Adrenal gland (tissue), 12 donors: Measurements from ENCODE around the gene GNLY. TPM values are rescaled to one million over a fixed set of nuclear protein-coding genes. Genes with fewer than 3 reads are reported as not detected.

Experiments
- DNase-seq, 7 donors: peaks; one replicate each; pipeline ENCODE4 v3.0.0-alpha.2; 2019 to 2020
- H3K27ac ChIP-seq, 5 donors: fragments of 200-600 bp; sonication (generic) in 4 of 5; 1 replicate in 3 of 5; 2 replicates in 2 of 5; pipeline versions ENCODE4 v1.5.1 to v1.8.0; 2016 to 2020; ENCODE audit warnings: mild to moderate bottlenecking in 1 of 5
- H3K27me3 ChIP-seq: fragments of 200-600 bp; 2 replicates; pipeline ENCODE4 v1.8.0; 2021
- H3K36me3 ChIP-seq, 2 donors: fragments of 200-600 bp; replicated peaks in 1 of 2; 1 replicate in 1 of 2; 2 replicates in 1 of 2; pipeline versions ENCODE4 v1.5.1 to v1.8.0; 2018 to 2022
- H3K4me1 ChIP-seq, 2 donors: fragments of 200-600 bp; replicated peaks in 1 of 2; 1 replicate in 1 of 2; 2 replicates in 1 of 2; pipeline versions ENCODE4 v1.5.1 to v1.8.0; 2018 to 2021
- H3K4me3 ChIP-seq, 4 donors: fragments of 200-600 bp; sonication (generic) in 3 of 4; one replicate each; pipeline ENCODE4 v1.5.1; 2016 to 2018
- H3K9me3 ChIP-seq, 3 donors: fragments of 200-600 bp; sonication (generic) in 1 of 3; replicated peaks in 1 of 3; 1 replicate in 2 of 3; 2 replicates in 1 of 3; pipeline versions ENCODE4 v1.5.1 to v1.8.0; 2016 to 2021
- POLR2A ChIP-seq, 2 donors: fragments of 450-650 bp; IDR thresholded peaks; one replicate each; pipeline ENCODE4 v1.6.1; 2017; ENCODE audit warnings: antibody characterized with exemption in 2 of 2, mild to moderate bottlenecking in 2 of 2, moderate library complexity in 1 of 2
- WGBS, 4 donors: extraction: QIAGEN DNeasy Blood & Tissue Kit in 2 of 4; methylation state at CpG; one replicate each; pipeline versions ENCODE4 v1.1.5 to v1.1.7; 2013 to 2017; 5-methylcytosine and 5-hydroxymethylcytosine counted together
- intact Hi-C, 2 donors: fragments of 100-400 bp; cut with DNase I; formaldehyde crosslinking; loops; one replicate each; pipeline versions ENCODE4 v1.14.1 to v1.15.0; 2022 to 2023
- polyA plus RNA-seq, 3 donors: library from polyadenylated mRNA; stranded (reverse); fragments of 200-250 nt in 2 of 3; fragments of 350-450 nt in 1 of 3; fragmentation: Illumina TruSeq in 1 of 3; extraction: RNeasy Lipid Tissue Mini Kit (QIAGEN cat#74804) in 1 of 3; gene quantifications; one replicate each; pipeline ENCODE4 v1.2.3, GENCODE V29; 2013 to 2014
- small RNA-seq, 2 donors: library from RNA; depleted of rRNA; stranded (forward); fragments of <200 nt; gene quantifications; one replicate each; pipeline ENCODE3, GENCODE V24; 2016
- total RNA-seq, 9 donors: library from RNA; depleted of rRNA in 4 of 9; stranded (reverse); fragments of >200 nt in 4 of 9; fragments of 120-200 nt in 1 of 9; fragmentation: NEBNext Ultra II Directional in 1 of 9; extraction: Animal tissue kit (Norgen Biotek cat#: 25700) in 1 of 9; gene quantifications; one replicate each; pipeline versions ENCODE4 v1.1.0 to v1.2.4, GENCODE V29; 2013 to 2023
- TF ChIP-seq, protein P1 (sequence below), 6 experiments: fragments of 450-650 bp in 4 of 6; fragments of 200-600 bp in 2 of 6; sonication (generic) in 1 of 6; IDR thresholded peaks; 1 replicate in 5 of 6; 2 replicates in 1 of 6; pipeline versions ENCODE4 v1.5.1 to v1.8.0; 2016 to 2021; ENCODE audit warnings: antibody characterized with exemption in 6 of 6, mild to moderate bottlenecking in 2 of 6, moderate library complexity in 1 of 6
- donor health status: healthy with polysubstance abuse.
- donor health status: Bipolar disorder and iron deficiency.
- donor health status: DM: yes; HTN: yes; CAD: no.
- donor health status: DM: no; HTN: no; CAD: no.
- donor health status: DM: no; HTN: no; CAD: no.
- donor health status: DM: yes; HTN: yes; CAD: no.

GNLY gene
- total and polyA plus RNA-seq, 12 donors: 0.28 to 6.7 (median 1.3) TPM; not detected in 1

DNA sequence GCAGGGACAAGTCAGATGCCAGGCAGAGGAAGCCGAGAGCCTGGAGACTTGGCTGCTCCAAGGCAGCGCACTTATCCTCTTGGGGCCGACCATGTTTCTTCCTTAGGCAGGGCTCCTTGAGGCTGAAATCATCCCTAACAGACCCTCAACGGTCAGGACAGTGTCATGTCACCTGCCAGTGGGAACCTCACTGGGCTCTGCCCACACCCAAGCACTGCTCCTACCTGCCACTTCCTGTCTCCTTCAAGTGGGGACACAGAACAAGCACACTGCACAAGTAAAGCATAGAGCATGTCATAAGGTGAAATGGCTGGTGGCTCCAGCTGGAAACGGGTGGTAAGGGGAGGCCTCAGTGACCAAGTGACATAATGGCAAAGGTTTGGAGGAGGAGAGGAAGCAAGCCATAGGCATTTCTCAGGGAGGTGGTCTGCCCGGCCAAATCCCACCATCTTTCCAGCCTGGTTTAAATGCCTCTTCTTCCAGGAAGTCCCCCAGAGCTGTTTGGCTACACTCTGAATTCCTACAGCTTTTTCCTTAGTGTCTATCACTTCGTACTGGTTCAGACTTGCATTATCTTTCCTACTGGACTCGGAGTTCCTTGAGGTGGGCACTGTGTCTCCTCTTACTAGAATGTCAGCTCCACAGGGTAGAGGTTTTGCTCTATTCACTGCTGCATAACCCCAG is 52.3 kb downstream of the GNLY start:
- H3K36me3 ChIP-seq: no peaks in the 10 kb centered on the region
- H3K27me3 ChIP-seq: no peaks in the 10 kb centered on the region
- DNase-seq: no peak
- intact Hi-C loops: loop anchor here (5.0 kb wide), 2 partner anchors 51 to 66 kb away; no protein-coding TSS in a partner anchor
- H3K9me3 ChIP-seq: no peaks in the 10 kb centered on the region
- TF ChIP-seq, protein P1, sequence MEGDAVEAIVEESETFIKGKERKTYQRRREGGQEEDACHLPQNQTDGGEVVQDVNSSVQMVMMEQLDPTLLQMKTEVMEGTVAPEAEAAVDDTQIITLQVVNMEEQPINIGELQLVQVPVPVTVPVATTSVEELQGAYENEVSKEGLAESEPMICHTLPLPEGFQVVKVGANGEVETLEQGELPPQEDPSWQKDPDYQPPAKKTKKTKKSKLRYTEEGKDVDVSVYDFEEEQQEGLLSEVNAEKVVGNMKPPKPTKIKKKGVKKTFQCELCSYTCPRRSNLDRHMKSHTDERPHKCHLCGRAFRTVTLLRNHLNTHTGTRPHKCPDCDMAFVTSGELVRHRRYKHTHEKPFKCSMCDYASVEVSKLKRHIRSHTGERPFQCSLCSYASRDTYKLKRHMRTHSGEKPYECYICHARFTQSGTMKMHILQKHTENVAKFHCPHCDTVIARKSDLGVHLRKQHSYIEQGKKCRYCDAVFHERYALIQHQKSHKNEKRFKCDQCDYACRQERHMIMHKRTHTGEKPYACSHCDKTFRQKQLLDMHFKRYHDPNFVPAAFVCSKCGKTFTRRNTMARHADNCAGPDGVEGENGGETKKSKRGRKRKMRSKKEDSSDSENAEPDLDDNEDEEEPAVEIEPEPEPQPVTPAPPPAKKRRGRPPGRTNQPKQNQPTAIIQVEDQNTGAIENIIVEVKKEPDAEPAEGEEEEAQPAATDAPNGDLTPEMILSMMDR (IDR thresholded peaks at IDR 0.05): no peak
- no peak for TF ChIP-seq POLR2A (IDR thresholded peaks at IDR 0.05)
- peak overlapping the region in 1 of 5 donors; percentile 1 for H3K27ac ChIP-seq
- 74 to 78% (median 77%) methylated on average over 4 to 8 of the region's 8 CpGs for WGBS, 4 donors
- H3K4me3 ChIP-seq: no peak overlapping the region
- peaks cover 26 to 47% of the 10 kb centered on the region in 2 donors for H3K4me1 ChIP-seq

DNA sequence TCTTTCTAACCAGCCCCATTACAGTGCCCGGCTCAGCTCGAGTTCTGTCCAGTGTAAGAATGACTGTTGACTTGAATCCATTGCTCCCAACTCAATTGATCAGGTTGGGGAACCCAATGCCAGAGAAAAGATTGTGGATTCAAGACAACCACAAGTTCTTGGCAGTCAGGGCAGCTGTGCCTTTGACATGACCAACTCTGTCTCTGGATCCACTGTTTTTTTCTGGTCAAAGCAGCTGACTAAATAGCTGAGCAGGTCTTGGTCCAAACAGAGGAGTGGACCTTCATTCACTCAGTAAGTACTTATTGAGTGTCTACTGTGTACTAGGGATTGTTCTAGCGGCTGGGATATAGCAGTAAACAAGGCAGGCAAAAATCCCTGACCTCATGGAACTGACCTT is 53.3 kb downstream of the GNLY start:
- intact Hi-C loops: loop anchor here (5.0 kb wide), 2 partner anchors 50 to 65 kb away; no protein-coding TSS in a partner anchor
- DNase-seq: no peak
- TF ChIP-seq, protein P1 (IDR thresholded peaks at IDR 0.05): no peak
- no peak for TF ChIP-seq POLR2A (IDR thresholded peaks at IDR 0.05)
- Histone ChIP-seq H3K27ac (no peak overlapping the region), H3K4me1 (peaks cover 21 to 40% of the 10 kb centered on the region in 2 donors), H3K4me3 (no peak overlapping the region), H3K9me3 (no peaks in the 10 kb centered on the region), H3K36me3 (no peaks in the 10 kb centered on the region), H3K27me3 (no peaks in the 10 kb centered on the region)
- WGBS, 4 donors: 81 to 87% (median 82%) methylated on average over 3 of the region's 3 CpGs

DNA sequence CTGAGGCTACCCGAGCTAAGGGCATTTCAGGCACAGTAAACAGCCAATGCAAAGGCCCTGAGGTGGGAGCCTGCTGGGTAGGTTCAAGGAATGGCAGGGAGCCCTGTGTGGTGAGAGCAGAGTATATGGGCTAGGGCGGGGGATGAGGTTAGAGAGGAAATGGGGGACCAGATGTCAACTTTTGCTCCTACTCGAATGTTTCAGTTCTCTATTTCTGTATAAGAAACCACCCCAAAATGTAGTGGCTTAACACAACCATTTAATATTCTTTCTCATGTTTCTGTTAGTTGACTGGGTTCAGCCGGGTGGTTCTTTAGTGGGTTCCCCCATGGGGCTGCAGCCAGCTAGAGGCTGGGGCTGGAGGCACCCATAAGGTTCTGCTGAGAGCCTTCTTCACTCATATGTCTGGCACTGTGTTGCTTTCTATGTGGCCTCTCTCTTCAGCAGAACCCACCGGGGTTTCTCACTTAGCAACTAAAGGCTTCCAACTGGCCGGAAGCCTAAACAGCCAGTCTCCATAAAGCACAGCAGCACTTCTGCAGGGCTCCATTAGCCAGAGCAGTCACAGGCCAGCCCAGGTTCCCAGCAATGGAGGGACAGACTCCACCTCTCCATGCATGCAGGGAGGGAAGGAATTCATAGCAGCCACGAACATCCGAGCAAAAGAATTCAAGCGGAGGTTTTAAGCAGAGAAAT is 54.0 kb downstream of the GNLY start:
- Histone ChIP-seq H3K4me3 (no peak overlapping the region), H3K9me3 (no peaks in the 10 kb centered on the region), H3K4me1 (peaks cover 15 to 37% of the 10 kb centered on the region in 2 donors), H3K36me3 (no peaks in the 10 kb centered on the region), H3K27ac (peak overlapping the region in 1 of 5 donors; percentile 33), H3K27me3 (no peaks in the 10 kb centered on the region)
- intact Hi-C loops: loop anchor here (2.0 to 5.0 kb wide), 3 partner anchors 19 to 64 kb away; no protein-coding TSS in a partner anchor
- TF ChIP-seq POLR2A (IDR thresholded peaks at IDR 0.05): no peak
- TF ChIP-seq, protein P1 (IDR thresholded peaks at IDR 0.05): no peak
- DNase-seq: no peak
- WGBS, 4 donors: 74 to 84% (median 81%) methylated on average over 9 of the region's 9 CpGs

Small RNA genes within 50 kb of the gene (small RNA-seq; reads per million reads assigned to genes)
- gene RNU1-38P: 0 reads per million in 2 donors

Other genes starting within 250 kb of the GNLY start
- gene MAT2A, start 155.2 kb upstream of the GNLY start, total RNA-seq: 100 to 1,000 TPM in 7 of 9 donors, 10 to 100 TPM in 2; 87.3 to 429 (median 175) TPM
- gene MAT2A, start 155.2 kb upstream of the GNLY start, polyA plus RNA-seq: 100 to 1,000 TPM in 1 of 3 donors, 10 to 100 TPM in 2; 41.1 to 237 (median 75.9) TPM
- 10 to 100 TPM; 24.8 to 85.2 (median 48.4) TPM for gene GGCX, start 132.9 kb upstream of the GNLY start, total RNA-seq
- 10 to 100 TPM; 14.9 to 28.4 (median 19.2) TPM for gene GGCX, start 132.9 kb upstream of the GNLY start, polyA plus RNA-seq
- 10 to 100 TPM in 7 of 9 donors, 1 to 10 TPM in 2; 8.0 to 68.9 (median 42.3) TPM for gene VAMP8, start 116.8 kb upstream of the GNLY start, total RNA-seq
- gene VAMP8, start 116.8 kb upstream of the GNLY start, polyA plus RNA-seq: 100 to 1,000 TPM in 1 of 3 donors, 10 to 100 TPM in 2; 47.2 to 108 (median 51.5) TPM
- gene VAMP5, start 109.9 kb upstream of the GNLY start, total RNA-seq: 100 to 1,000 TPM in 2 of 9 donors, 10 to 100 TPM in 7; 30.2 to 122 (median 70.5) TPM
- 100 to 1,000 TPM in 2 of 3 donors, 10 to 100 TPM in 1; 37.7 to 130 (median 118) TPM for gene VAMP5, start 109.9 kb upstream of the GNLY start, polyA plus RNA-seq
- 100 to 1,000 TPM in 8 of 9 donors, 10 to 100 TPM in 1; 93.8 to 249 (median 175) TPM for gene RNF181, start 98.6 kb upstream of the GNLY start, total RNA-seq
- gene RNF181, start 98.6 kb upstream of the GNLY start, polyA plus RNA-seq: 100 to 1,000 TPM; 130 to 295 (median 214) TPM
- gene TMEM150A, start 91.7 kb upstream of the GNLY start, total RNA-seq: 10 to 100 TPM; 13.8 to 31.2 (median 21.3) TPM
- gene TMEM150A, start 91.7 kb upstream of the GNLY start, polyA plus RNA-seq: 10 to 100 TPM; 11.6 to 79.1 (median 61.4) TPM
- gene C2orf68, start 82.3 kb upstream of the GNLY start, total RNA-seq: 10 to 100 TPM; 11.7 to 40.4 (median 26.0) TPM
- 10 to 100 TPM; 24.2 to 48.9 (median 29.0) TPM for gene C2orf68, start 82.3 kb upstream of the GNLY start, polyA plus RNA-seq
- 100 to 1,000 TPM in 1 of 9 donors, 10 to 100 TPM in 8; 28.6 to 270 (median 35.7) TPM for gene USP39, start 78.2 kb upstream of the GNLY start, total RNA-seq
- gene USP39, start 78.2 kb upstream of the GNLY start, polyA plus RNA-seq: 10 to 100 TPM; 26.2 to 43.9 (median 27.7) TPM
- 10 to 100 TPM in 2 of 9 donors, 1 to 10 TPM in 1, under 1 TPM in 2, not detected in 4; 0.09 to 21.3 (median 1.4) TPM for gene SFTPB, start 26.2 kb upstream of the GNLY start, total RNA-seq
- 1 to 10 TPM in 1 of 3 donors, under 1 TPM in 1, not detected in 1; 0.04 to 5.5 TPM for gene SFTPB, start 26.2 kb upstream of the GNLY start, polyA plus RNA-seq
- gene ATOH8, start 59.6 kb downstream of the GNLY start, total RNA-seq: 10 to 100 TPM in 3 of 9 donors, 1 to 10 TPM in 6; 1.2 to 44.0 (median 5.6) TPM
- gene ATOH8, start 59.6 kb downstream of the GNLY start, polyA plus RNA-seq: 10 to 100 TPM in 1 of 3 donors, 1 to 10 TPM in 1, under 1 TPM in 1; 0.88 to 10.1 (median 6.4) TPM
- 100 to 1,000 TPM in 4 of 9 donors, 10 to 100 TPM in 5; 25.6 to 172 (median 89.2) TPM for gene ST3GAL5, start 194.6 kb downstream of the GNLY start, total RNA-seq
- 10 to 100 TPM; 79.2 to 96.4 (median 79.7) TPM for gene ST3GAL5, start 194.6 kb downstream of the GNLY start, polyA plus RNA-seq